ENCODE measurements around the gene TRHDE. TPM values are rescaled to one million over a fixed set of nuclear protein-coding genes. Genes with fewer than 3 reads are reported as not detected.

TRHDE gene
- total and polyA plus RNA-seq, 2 donors (not counting 3 experiments of a cell fraction or from before 2014, with no cell fraction given) = not detected

- POLR2A ChIA-PET = no interaction called here
- CTCF ChIA-PET = no interaction called here
These were observed 97.3 kb downstream of the TRHDE start for GRCh38 chr12:72369423-72369959.

More at GRCh38 chr12:72369423-72369959, 97.3 kb downstream of the TRHDE start:
- Histone ChIP-seq H3K4me2 (ENCODE audit: insufficient read depth, low read length) (no peak overlapping the region), H3K9me1 (replicated peaks; ENCODE audit: control insufficient read depth, extremely low read depth, insufficient read depth, low read length) (no peaks in the 10 kb centered on the region), H3K36me3 (ENCODE audit: control insufficient read depth in 2 of 2, extremely low read depth in 1 of 2, insufficient read depth in 2 of 2, low read length in 2 of 2) (no peaks in the 10 kb centered on the region), H4K20me1 (replicated peaks; ENCODE audit: control insufficient read depth, extremely low read depth, insufficient read depth, low read length) (no peaks in the 10 kb centered on the region), H3K4me3 (replicated peaks in 1 of 3; ENCODE audit: insufficient read depth in 1 of 3, low read depth in 1 of 3, low read length in 3 of 3) (no peak overlapping the region), H3K4me1 (ENCODE audit: control insufficient read depth, extremely low read depth, insufficient read depth, low read length) (no peaks in the 10 kb centered on the region), H3K9ac (replicated peaks; ENCODE audit: extremely low read depth, insufficient read depth, low read length) (no peak overlapping the region), H2AFZ (ENCODE audit: low read depth, low read length) (no peak overlapping the region), H3K79me2 (ENCODE audit: control insufficient read depth, insufficient read depth, low read length) (no peaks in the 10 kb centered on the region), H3K27me3 (ENCODE audit: control insufficient read depth in 2 of 2, insufficient read depth in 2 of 2, low read length in 2 of 2) (no peaks in the 10 kb centered on the region), H3K27ac (ENCODE audit: insufficient read depth, low read depth, low read length) (no peak overlapping the region), H3K9me3 (replicated peaks; ENCODE audit: control insufficient read depth, insufficient read depth, low read length) (peaks cover 6% of the 10 kb centered on the region)
- FAIRE-seq = no peak
- TF ChIP-seq GATA2 (IDR thresholded peaks at IDR 0.05; ENCODE audit: insufficient read depth, insufficient read length, low read depth, low read length) (no peak), MYC (IDR thresholded peaks at IDR 0.05; ENCODE audit: low read depth, low read length) (no peak), POLR2A (IDR thresholded peaks at IDR 0.05; ENCODE audit: low read depth, low read length) (no peak), EZH2 (IDR thresholded peaks at IDR 0.05; ENCODE audit: borderline replicate concordance, low read depth, low read length, severe bottlenecking) (no peak), MAX (IDR thresholded peaks at IDR 0.05; ENCODE audit: insufficient read depth, insufficient read length) (no peak), CTCF (IDR thresholded peaks at IDR 0.05; ENCODE audit: extremely low read depth in 1 of 2, insufficient read depth in 1 of 2, low read depth in 1 of 2, low read length in 2 of 2) (no peak), FOS (IDR thresholded peaks at IDR 0.05; ENCODE audit: borderline replicate concordance, insufficient read depth, low read length) (no peak)
- BruUV-seq (replicated peaks) = no TSS peak
- DNase-seq (ENCODE audit: low read depth, low spot score) = no peak
- dilution Hi-C loops (cut with MboI; ENCODE audit: extremely low pct_ligation_motif_present, low sequenced_read_pairs) (no loop called here), intact Hi-C loops (cut with micrococcal nuclease) (no loop called here)
